Measurements from ENCODE around the gene CHERP.

Gene CHERP, protein sequence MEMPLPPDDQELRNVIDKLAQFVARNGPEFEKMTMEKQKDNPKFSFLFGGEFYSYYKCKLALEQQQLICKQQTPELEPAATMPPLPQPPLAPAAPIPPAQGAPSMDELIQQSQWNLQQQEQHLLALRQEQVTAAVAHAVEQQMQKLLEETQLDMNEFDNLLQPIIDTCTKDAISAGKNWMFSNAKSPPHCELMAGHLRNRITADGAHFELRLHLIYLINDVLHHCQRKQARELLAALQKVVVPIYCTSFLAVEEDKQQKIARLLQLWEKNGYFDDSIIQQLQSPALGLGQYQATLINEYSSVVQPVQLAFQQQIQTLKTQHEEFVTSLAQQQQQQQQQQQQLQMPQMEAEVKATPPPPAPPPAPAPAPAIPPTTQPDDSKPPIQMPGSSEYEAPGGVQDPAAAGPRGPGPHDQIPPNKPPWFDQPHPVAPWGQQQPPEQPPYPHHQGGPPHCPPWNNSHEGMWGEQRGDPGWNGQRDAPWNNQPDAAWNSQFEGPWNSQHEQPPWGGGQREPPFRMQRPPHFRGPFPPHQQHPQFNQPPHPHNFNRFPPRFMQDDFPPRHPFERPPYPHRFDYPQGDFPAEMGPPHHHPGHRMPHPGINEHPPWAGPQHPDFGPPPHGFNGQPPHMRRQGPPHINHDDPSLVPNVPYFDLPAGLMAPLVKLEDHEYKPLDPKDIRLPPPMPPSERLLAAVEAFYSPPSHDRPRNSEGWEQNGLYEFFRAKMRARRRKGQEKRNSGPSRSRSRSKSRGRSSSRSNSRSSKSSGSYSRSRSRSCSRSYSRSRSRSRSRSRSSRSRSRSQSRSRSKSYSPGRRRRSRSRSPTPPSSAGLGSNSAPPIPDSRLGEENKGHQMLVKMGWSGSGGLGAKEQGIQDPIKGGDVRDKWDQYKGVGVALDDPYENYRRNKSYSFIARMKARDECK

GRCh38 chr19:16542045-16542909, at the start of gene CHERP:
TSS of gene CHERP (minus strand) at chr19:16542437. CDS start at chr19:16542378, 59 bp downstream.
- TF ChIP-seq GATA2 (IDR thresholded peaks at IDR 0.05; ENCODE audit: low read depth, low read length) (no peak; the same call in 1 of the 2 replicates), GATA3 (IDR thresholded peaks at IDR 0.05; ENCODE audit: low read depth, low read length) (no peak)

DNA sequence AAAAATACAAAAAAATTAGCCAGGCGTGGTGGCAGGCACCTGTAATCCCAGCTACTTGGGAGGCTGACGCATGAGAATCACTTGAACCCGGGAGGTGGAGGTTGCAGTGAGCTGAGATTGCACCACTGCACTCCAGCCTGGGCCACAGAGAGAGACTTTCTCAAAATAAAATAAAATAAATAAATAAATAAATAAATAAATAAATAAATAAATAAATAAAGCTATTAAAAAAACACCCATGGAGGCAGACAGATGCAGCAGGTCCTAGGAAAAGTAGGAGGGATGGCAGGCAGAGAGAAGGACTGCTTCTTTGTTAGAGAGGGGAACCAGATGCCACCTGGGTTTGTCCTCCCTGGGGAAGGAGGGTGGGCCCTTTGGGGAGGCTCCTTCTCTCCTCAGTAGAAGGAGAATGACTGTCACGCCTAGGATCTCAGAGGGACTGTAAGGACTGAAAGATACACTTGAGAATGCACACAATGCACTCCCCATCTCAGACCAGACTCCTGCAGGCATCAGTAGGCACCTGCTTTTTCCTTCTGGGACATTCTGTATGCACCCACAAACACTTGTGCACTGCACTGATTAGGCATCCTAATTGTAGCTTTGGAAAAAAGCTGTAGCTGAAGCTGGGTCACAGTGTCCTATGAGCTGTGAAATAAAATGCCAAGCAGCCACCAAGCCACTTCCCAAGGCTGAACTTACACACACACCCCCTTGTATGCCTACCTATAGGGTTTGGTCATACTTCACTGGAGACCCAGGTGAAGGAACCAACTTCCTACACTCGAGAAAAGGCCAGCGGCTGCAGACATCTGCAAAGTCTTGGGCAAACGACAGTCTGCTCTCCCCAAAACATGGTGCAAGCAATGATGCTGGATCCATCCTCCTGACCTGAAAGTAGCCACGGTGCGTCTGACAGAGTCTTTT, 48.9 kb upstream of the CHERP start:
- no peak for TF ChIP-seq GATA2 (IDR thresholded peaks at IDR 0.05; ENCODE audit: low read depth, low read length)
- no peak for TF ChIP-seq GATA3 (IDR thresholded peaks at IDR 0.05; ENCODE audit: low read depth, low read length)

- no peak for TF ChIP-seq GATA2 (IDR thresholded peaks at IDR 0.05; ENCODE audit: low read depth, low read length)
- TF ChIP-seq GATA3 (IDR thresholded peaks at IDR 0.05; ENCODE audit: low read depth, low read length) = no peak
Measured at GRCh38 chr19:16589917-16590316, 47.7 kb upstream of the CHERP start.

DNA sequence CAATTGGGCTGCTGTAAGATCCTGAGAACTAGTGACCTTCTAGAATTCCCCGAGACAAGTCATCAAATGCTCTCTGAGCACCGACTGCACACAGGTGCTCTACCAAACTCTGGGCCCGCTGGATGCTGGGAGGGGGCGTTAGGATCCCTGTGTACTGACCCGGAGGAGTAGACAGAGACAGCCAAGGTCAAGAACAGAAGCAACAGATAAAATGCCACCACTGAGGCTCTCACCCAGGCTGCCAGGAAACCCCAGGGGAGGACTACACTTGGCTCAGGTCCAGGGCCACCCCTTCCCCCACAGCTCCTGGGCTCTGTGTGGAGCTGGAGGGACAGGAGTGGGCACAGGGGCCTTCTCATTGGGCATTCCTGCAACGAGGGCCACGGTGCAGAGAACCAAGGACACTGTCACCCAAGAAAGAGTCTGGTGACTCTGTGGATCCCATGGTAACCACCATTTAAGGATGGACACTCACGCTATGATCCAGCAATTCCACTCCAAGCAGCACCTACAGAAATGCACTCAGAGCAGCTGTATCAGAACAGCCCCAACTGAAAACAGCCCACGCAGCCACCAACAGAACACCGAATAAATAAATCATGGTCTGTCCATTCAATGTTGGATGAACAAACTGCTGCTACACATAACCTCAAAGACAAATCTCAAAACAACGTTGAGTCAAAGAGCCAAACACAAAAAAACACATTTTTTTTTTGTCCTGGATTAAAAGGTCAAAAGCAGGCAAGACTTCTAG, 46.8 kb upstream of the CHERP start:
- TF ChIP-seq GATA2 (IDR thresholded peaks at IDR 0.05; ENCODE audit: low read depth, low read length) = no peak
- TF ChIP-seq GATA3 (IDR thresholded peaks at IDR 0.05; ENCODE audit: low read depth, low read length) = no peak

DNA sequence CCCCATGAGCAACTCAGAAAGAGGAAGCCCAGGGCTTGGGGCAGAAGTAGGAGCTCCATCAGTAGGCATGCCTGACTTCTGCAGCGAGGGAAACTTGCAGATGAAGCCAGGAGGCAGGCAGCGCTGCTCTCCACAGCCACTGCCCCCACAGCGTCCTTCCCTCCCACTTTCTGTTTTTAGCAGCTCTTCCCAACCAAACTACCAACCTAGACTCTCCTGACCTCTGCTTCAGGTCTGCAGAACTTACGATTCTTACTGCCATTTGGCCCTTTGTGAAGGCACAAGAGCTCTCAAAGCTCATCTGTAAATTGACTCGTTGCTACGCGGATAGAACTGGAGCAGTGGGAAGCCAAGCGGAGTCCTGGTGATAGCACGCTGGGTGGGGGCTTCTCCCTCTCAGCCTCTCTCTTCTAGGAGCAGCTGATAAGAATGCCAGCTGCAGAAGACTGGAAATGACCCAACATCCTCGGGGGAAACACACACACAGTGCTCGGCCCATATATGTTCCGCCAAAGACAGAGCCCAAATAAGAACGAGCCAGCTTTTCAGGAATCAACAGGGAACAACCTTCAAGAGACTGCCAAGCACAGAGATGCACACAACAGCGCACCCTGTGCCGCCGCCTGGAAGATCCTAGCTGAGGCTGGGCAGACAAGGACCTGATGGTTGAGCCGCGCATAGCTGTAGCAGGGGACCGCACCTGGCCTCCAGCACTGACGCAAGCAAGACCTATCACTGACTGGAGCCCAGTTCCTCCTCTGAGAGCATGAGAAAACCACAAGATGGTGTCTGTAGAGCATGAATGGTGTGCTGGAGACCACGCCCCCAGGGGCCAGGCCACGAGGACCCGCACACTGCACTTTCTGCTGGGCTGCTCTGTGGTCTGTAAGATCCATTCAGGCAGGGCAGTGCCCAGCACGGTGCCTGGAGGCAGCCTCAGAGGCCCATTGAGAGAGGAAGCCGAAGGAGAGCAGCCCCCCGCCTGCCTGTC, 45.9 kb upstream of the CHERP start:
- no peak for TF ChIP-seq GATA3 (IDR thresholded peaks at IDR 0.05; ENCODE audit: low read depth, low read length)
- no peak for TF ChIP-seq GATA2 (IDR thresholded peaks at IDR 0.05; ENCODE audit: low read depth, low read length)

- TF ChIP-seq GATA3 (IDR thresholded peaks at IDR 0.05; ENCODE audit: low read depth, low read length) = no peak
- TF ChIP-seq GATA2 (IDR thresholded peaks at IDR 0.05; ENCODE audit: low read depth, low read length) = no peak
Measured at GRCh38 chr19:16586991-16587832, 45.0 kb upstream of the CHERP start.

DNA sequence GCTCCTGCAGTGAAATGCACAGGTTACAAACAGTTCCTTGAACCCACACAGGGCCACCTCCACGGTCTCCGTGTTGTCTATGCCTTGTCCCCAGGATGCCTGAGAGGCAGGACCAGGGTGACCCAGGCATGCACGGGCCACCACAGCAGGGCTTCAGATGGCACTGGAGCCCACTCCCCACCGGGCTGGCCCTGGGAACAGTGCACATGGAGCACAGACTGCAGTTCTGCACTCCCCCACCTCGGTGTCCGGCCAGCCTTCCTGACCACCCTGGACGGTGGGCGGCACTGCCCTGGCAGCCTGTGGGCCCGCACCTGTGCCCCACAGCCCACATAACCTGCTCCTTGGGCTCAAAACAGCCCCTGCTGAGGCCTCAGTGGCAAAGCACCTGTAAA, 44.2 kb upstream of the CHERP start:
- no peak for TF ChIP-seq GATA3 (IDR thresholded peaks at IDR 0.05; ENCODE audit: low read depth, low read length)

DNA sequence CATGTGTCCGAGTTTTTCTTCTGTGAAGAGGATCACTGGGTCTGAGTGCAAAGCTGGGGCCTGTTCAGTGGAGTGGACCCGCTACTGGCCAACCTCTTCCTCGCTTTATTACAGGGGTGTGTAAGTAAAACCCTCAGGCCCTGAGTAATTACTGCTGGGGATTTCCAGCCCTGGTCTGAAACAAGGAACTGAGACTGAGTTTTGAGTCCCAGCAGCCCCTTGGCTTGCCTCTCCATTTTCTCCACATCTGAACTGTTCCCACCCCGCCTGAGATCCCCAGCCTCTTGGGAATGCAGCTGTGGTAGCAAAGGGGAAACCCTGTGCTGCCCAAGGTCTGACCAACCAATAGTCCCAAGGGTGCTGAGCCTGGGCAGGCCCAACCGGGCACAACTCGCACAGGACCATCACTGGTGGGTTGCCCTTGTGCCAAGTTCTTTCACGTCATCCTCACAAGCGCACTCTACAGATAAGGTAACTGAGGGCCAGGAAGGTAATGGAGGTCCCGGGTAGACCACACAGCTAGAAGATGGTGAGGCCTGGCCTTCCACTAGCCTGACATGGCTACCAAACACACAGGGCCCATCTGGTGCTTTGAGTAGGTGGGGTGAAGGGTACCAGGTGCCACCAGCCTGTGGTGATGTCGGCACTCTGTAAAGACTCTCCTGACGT, 43.7 kb upstream of the CHERP start:
- no peak for TF ChIP-seq GATA3 (IDR thresholded peaks at IDR 0.05; ENCODE audit: low read depth, low read length)
- TF ChIP-seq GATA2 (IDR thresholded peaks at IDR 0.05; ENCODE audit: low read depth, low read length) = no peak

- TF ChIP-seq GATA2 (IDR thresholded peaks at IDR 0.05; ENCODE audit: low read depth, low read length) (no peak), GATA3 (IDR thresholded peaks at IDR 0.05; ENCODE audit: low read depth, low read length) (no peak)
Measured at GRCh38 chr19:16585094-16585801, 43.0 kb upstream of the CHERP start.

Data from SH-SY5Y (cell line).